Activated T-helper 2 cell treated with anti-CD3 and anti-CD28 coated beads, Interferon-gamma antibody, Interleukin-2, Interleukin-4, amounts not matched to agents 10 μg/mL and 5 μg/mL and 100 μg/mL, durations not matched to agents 14 hours and 24 hours and 36 hours (primary cell): ENCODE data around the gene GLRA3. TPM values are rescaled to one million over a fixed set of nuclear protein-coding genes. Genes with fewer than 3 reads are reported as not detected.
"Not testable (repeated sequence)": the region's sequence is repeated elsewhere in the genome, so short reads cannot be mapped to it uniquely, and the experiment has no call there.

ENCODE experiments used
- DNase-seq: peaks from one replicate; pipeline ENCODE4 v3.0.0; 2021; ENCODE audit warnings: low spot score
- H3K27ac Mint-ChIP-seq: one replicate; pipeline ENCODE4 v1.8.0; 2021; ENCODE audit warnings: mixed read lengths
- H3K27me3 Mint-ChIP-seq: one replicate; pipeline ENCODE4 v1.8.0; 2021; ENCODE audit warnings: low read depth, mixed read lengths
- H3K36me3 Mint-ChIP-seq: one replicate; pipeline ENCODE4 v1.8.0; 2021; ENCODE audit warnings: low read depth, mixed read lengths
- H3K4me1 Mint-ChIP-seq: one replicate; pipeline ENCODE4 v1.8.0; 2021; ENCODE audit warnings: low read depth, mixed read lengths
- H3K4me3 Mint-ChIP-seq: one replicate; pipeline ENCODE4 v1.8.0; 2021; ENCODE audit warnings: low read depth, mild to moderate bottlenecking, moderate library complexity, mixed read lengths
- H3K9me3 Mint-ChIP-seq: one replicate; pipeline ENCODE4 v1.8.0; 2021; ENCODE audit warnings: mixed read lengths
- intact Hi-C: fragments of 100-400 bp; cut with micrococcal nuclease; formaldehyde crosslinking; loops from one replicate; pipeline ENCODE4 v1.15.1; 2023
- total RNA-seq: library from RNA; stranded (reverse); gene quantifications from 2 replicates; pipeline ENCODE4 v1.2.3, GENCODE V29; 2022

Gene GLRA3
- total RNA-seq, result not detected in 2 replicates

DNA sequence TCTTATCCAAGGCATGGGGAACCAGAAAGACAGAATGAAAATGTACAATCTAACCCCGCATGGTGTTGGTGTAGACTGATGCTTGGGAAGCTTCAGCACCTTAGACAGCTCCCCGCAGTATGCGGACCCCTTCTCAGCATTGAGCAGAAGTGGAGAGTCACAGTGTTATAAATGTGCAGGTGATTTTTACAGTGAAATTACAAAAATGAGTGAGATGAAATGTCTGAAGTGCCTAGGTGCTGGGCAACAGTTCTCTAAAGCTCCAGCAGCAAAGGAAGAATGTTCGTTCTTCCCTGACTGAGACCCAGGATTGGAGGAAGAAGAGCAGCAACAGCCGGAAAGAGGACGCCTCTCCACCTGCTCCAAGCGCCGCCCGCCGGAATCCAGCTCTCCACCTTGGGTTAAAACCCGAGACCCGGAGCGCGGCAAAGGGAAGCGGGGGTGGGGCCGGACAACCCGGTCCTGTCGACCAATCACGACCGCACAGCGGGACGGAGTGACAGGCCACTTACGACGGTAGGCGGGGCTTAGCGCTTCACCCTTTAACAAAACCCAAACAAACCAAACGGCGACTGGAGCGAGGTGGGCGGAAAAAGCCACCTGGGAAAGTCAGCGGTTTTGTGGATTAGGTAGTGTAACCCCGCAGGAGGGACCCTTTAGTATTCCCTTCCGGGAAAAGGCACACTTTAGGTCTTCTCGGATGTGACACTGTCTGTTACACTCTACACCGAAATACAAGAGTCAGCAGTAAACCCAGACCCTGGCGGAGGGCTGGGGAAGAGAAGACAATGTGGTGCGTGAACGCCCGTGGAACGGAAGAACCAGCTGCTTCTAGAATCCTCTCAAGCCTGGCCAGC is at the start of gene GLRA3:
TSS of gene GLRA3 (minus strand) at position 403 of the 857 bp plus-strand sequence. CDS start 436 bp downstream, outside the sequence.
- Mint-ChIP-seq H3K4me1 (peaks cover 2% of the 10 kb centered on the region), H3K27ac (no peak within 1 kb of the TSS), H3K4me3 (peak within 1 kb of the TSS; percentile 13), H3K9me3 (no peaks in the 10 kb centered on the region), H3K27me3 (peaks cover 5% of the 10 kb centered on the region), H3K36me3 (no peaks in the 10 kb centered on the region)
- intact Hi-C loops, result no loop called here
- no peak for DNase-seq

DNA sequence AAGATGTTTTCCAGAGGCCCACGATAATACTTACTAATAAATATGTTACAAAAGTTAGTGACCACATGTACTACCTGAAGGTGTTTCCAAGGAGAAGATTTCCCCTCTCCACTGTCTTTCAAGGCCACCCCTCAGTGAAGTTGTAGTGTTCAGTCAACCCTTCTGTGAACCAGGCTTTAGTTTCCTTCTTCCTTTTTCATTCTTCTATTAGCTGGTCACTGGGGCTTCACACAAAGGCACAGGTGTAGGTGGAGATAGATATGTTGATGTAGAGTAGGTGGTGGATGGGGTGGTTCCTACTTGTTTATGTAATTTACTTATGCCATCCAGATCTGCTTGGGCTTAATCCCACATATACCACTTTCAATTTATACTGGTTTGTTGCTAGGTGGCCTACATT is 45.9 kb upstream of the GLRA3 start:
- H3K9me3 Mint-ChIP-seq, result no peaks in the 10 kb centered on the region
- intact Hi-C loops, result no loop called here

DNA sequence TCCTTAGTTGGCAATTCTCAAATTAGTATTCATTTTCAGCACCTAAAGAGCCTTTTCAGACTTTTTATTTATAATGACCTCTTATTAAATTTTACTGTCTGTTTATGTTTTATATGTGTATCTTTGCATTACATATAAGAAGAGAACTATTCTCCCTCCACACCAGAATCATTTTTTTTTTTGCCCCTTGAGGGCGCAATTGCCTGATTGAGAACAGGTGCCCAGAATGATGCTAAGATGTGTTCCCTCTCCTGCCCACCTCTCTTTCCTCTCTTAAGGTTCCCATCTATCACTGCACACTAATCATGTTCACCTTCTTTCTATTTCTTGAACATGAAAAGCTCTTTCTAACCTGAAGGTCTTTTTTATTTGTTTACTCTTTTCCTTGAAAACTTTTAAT is 44.9 kb upstream of the GLRA3 start:
- no peaks in the 10 kb centered on the region for H3K4me1 Mint-ChIP-seq
- intact Hi-C loops, result no loop called here
- DNase-seq, result no peak
- no peaks in the 10 kb centered on the region for H3K36me3 Mint-ChIP-seq
- H3K27me3 Mint-ChIP-seq, result no peaks in the 10 kb centered on the region
- no peak overlapping the region for H3K27ac Mint-ChIP-seq
- no peaks in the 10 kb centered on the region for H3K9me3 Mint-ChIP-seq
- H3K4me3 Mint-ChIP-seq, result no peak overlapping the region

More for the DNA sequence above, 45.9 kb upstream of the GLRA3 start:
- Mint-ChIP-seq H3K36me3 (no peaks in the 10 kb centered on the region), H3K27ac (no peak overlapping the region), H3K27me3 (no peaks in the 10 kb centered on the region), H3K4me1 (no peaks in the 10 kb centered on the region), H3K4me3 (no peak overlapping the region)
- DNase-seq, result no peak

DNA sequence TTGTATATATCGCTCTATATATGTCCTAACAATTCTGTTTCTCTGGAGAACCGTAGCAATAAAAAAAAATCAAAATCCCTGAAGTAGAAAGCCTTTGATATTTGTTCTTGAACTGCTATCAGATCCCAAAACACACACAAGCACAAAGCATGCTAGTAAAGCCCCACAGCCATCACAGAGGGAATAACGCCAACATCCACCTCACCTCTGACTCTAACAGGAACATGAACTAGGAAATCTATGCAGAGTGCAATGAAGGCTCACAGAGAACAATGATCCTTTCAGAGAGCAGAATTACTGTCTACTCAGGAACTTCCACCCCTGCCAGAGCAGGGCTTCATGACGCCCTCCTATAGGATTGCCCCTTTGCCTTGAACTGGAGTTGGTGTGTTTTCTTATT is 44.1 kb upstream of the GLRA3 start:
- H3K9me3 Mint-ChIP-seq, H3K4me1 Mint-ChIP-seq, H3K27me3 Mint-ChIP-seq, H3K27ac Mint-ChIP-seq, intact Hi-C loops, H3K36me3 Mint-ChIP-seq, DNase-seq, H3K4me3 Mint-ChIP-seq: not testable (repeated sequence)

DNA sequence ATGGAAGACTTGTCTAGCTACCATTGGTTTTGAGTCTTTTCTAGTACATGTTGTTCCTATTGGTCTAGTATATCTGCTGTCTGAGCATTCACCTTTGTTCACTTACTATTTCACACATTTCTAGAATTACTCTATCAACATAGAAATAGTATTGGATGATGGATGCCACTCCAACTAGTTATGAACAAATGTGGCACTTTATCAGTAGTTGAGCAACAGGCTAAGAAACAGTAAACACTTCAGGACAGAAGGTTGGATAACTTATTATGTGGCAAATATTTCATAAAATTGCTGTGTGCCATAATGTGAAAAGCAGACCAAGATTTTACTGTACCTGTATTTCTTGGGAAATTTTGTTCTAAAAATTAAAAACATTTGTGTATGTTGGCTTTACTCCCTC is 42.4 kb upstream of the GLRA3 start:
- H3K27me3 Mint-ChIP-seq, result no peaks in the 10 kb centered on the region
- intact Hi-C loops, result no loop called here

DNA sequence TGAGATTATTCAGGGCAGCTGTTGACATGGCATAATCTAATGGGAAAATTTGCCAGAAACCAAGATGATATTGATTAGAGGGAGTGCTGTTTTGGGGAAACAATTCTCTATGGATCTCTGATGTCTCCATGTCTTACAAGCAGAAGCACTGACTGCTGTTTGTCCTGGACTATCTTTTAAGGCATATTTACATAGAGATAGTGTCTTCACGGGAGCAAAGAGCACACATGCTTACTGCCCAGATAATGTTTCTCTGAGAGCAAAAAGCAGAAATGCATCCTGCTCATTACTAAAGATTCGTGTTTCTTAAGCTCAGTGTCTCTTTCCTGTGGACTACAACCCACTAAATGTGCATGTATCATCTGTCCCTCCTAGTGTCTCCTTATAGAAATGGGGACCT is 41.3 kb upstream of the GLRA3 start:
- H3K9me3 Mint-ChIP-seq, result no peaks in the 10 kb centered on the region
- no peak overlapping the region for H3K4me3 Mint-ChIP-seq
- H3K36me3 Mint-ChIP-seq, result no peaks in the 10 kb centered on the region
- no peak overlapping the region for H3K27ac Mint-ChIP-seq
- no peaks in the 10 kb centered on the region for H3K27me3 Mint-ChIP-seq
- intact Hi-C loops, result no loop called here
- H3K4me1 Mint-ChIP-seq, result no peaks in the 10 kb centered on the region
- DNase-seq, result no peak

More for the DNA sequence above, 42.4 kb upstream of the GLRA3 start:
- no peaks in the 10 kb centered on the region for H3K36me3 Mint-ChIP-seq
- no peaks in the 10 kb centered on the region for H3K4me1 Mint-ChIP-seq
- no peak overlapping the region for H3K4me3 Mint-ChIP-seq
- DNase-seq, result no peak
- no peaks in the 10 kb centered on the region for H3K9me3 Mint-ChIP-seq
- no peak overlapping the region for H3K27ac Mint-ChIP-seq

DNA sequence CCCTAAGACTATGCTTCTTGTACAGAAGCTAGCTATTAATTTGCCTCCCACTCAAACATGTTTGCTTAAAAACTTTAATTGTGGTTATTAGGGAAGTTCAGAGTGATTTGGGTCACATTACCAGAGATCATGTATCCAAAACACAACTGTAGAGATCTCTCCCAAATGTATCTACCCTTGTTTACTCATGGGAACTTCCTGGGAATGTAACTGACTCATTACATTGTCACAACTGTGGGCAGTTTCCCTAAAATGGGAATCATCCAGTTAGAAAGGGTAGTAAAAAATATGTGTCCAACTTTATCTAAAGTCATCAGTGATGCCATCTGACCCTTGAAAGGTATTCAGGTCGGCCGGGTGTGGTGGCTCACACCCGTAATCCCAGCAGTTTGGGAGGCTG is 40.3 kb upstream of the GLRA3 start:
- intact Hi-C loops, result no loop called here
- no peaks in the 10 kb centered on the region for H3K4me1 Mint-ChIP-seq
- H3K27me3 Mint-ChIP-seq, result no peaks in the 10 kb centered on the region
- H3K9me3 Mint-ChIP-seq, result no peaks in the 10 kb centered on the region
- H3K4me3 Mint-ChIP-seq, result no peak overlapping the region
- no peaks in the 10 kb centered on the region for H3K36me3 Mint-ChIP-seq
- no peak for DNase-seq
- no peak overlapping the region for H3K27ac Mint-ChIP-seq

DNA sequence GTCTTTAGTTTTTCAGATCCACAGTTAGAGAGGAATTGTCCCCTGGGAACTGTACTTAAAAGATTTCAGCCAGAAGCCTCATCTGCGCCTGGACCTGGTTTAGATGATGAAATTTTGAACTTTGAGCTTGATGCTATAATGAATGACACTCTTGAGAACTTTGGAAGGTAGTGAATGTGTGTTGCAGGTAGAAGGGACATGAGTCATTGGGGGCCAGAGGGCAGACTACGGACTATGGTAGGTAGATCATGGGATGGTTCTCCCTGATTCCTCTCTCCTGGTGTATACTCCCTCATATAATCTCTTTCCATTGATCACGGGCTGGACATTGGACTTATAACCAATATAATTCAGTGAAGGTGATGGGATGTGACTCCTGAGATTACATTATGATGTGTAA is 38.9 kb upstream of the GLRA3 start:
- Mint-ChIP-seq H3K27me3 (no peaks in the 10 kb centered on the region), H3K4me3 (no peak overlapping the region), H3K36me3 (no peaks in the 10 kb centered on the region), H3K4me1 (no peaks in the 10 kb centered on the region), H3K9me3 (no peaks in the 10 kb centered on the region), H3K27ac (no peak overlapping the region)
- DNase-seq, result no peak
- intact Hi-C loops, result no loop called here

DNA sequence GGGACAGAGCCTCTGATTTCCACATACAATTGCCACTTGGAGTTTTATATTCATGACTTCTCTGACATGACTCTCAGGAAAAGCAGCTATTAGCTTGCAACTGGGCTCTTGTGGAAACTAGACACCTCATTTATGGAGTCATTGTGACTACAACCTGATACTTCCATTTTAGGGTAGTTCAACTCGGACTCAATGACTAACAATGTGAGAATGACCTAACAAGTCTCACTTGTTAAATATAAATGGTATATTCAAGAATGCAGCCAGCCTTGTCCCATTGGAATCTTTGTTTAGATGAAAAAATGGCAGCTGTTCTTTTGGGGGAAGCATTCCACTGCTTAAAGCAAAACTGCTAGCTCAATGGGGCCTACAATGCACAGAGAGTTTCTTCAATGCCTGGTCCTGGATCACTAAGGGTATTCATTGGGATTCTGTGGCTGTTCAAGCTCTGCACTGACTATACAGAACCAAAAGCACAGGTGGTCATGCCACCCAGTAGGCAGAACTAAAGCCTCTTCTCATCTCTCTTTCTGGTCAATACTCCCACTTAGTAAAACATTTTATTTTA is 36.5 kb upstream of the GLRA3 start:
- Mint-ChIP-seq H3K27me3 (no peaks in the 10 kb centered on the region), H3K36me3 (no peaks in the 10 kb centered on the region), H3K27ac (no peak overlapping the region), H3K4me1 (no peaks in the 10 kb centered on the region), H3K9me3 (no peaks in the 10 kb centered on the region), H3K4me3 (no peak overlapping the region)
- no peak for DNase-seq
- intact Hi-C loops, result no loop called here

DNA sequence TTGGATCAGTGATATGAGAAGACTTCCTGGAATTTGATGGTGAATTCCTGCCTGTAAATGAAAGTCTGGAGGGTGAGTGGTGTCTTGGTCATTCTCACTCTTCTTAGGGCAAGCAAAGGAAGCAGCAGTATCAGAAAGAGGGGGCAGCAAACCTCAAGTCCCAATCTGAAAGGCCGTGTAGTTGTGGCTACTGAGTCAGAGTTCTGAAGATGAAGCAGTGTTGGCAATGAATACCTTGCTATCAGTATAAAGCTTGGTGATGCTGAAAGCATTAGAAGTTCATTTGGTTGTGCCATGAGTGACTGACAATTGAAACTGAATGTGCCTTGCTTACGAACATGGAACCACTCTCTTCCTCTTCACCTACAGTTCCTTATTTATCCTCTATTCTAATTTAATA is 35.0 kb upstream of the GLRA3 start:
- H3K27ac Mint-ChIP-seq, result no peak overlapping the region
- intact Hi-C loops, result no loop called here
- H3K9me3 Mint-ChIP-seq, result peaks cover 4% of the 10 kb centered on the region
- H3K4me1 Mint-ChIP-seq, result no peaks in the 10 kb centered on the region
- no peaks in the 10 kb centered on the region for H3K36me3 Mint-ChIP-seq
- no peaks in the 10 kb centered on the region for H3K27me3 Mint-ChIP-seq
- no peak overlapping the region for H3K4me3 Mint-ChIP-seq
- no peak for DNase-seq

DNA sequence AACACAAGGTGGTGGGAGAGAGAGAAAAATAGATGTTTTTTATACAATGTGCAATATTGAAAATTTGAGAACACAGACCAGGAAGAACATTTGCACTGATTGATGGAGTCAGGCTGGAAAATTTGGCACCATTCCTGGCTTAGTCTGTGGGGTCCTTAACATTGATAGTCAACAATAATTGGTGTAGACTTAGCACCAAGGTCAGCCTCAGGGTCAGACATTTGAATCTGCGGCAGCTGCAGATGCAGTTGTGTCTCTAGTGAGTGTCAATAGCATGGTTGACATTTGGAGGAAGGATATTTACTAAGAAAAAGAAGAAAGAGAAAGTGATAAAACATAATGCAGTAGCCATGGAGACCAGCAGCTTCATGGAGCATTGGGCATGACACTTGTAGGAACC is 31.5 kb upstream of the GLRA3 start:
- intact Hi-C loops, result no loop called here
- no peaks in the 10 kb centered on the region for H3K4me1 Mint-ChIP-seq
- DNase-seq, result no peak
- H3K9me3 Mint-ChIP-seq, result peaks cover 4% of the 10 kb centered on the region
- H3K27me3 Mint-ChIP-seq, result no peaks in the 10 kb centered on the region
- no peak overlapping the region for H3K27ac Mint-ChIP-seq
- no peaks in the 10 kb centered on the region for H3K36me3 Mint-ChIP-seq
- no peak overlapping the region for H3K4me3 Mint-ChIP-seq

DNA sequence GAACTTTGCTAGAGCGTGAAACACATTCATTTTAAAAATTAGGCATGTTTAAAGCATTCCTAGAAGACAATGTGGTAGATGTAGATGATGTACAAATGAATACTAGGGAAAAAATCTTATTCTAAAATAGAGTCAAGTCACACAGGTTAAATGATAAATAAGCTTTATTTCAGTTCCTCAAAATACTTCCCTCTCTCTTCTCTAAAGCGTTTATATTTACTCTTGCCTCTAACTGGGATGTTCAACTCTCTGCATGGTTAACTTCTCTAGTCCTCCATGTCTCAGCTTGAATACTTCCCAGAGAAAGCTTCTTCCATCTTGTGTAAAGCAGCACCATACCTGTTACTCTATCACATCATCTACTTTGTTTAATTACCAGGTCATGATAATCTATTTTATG is 30.9 kb upstream of the GLRA3 start:
- no peaks in the 10 kb centered on the region for H3K27me3 Mint-ChIP-seq
- intact Hi-C loops, result no loop called here

DNA sequence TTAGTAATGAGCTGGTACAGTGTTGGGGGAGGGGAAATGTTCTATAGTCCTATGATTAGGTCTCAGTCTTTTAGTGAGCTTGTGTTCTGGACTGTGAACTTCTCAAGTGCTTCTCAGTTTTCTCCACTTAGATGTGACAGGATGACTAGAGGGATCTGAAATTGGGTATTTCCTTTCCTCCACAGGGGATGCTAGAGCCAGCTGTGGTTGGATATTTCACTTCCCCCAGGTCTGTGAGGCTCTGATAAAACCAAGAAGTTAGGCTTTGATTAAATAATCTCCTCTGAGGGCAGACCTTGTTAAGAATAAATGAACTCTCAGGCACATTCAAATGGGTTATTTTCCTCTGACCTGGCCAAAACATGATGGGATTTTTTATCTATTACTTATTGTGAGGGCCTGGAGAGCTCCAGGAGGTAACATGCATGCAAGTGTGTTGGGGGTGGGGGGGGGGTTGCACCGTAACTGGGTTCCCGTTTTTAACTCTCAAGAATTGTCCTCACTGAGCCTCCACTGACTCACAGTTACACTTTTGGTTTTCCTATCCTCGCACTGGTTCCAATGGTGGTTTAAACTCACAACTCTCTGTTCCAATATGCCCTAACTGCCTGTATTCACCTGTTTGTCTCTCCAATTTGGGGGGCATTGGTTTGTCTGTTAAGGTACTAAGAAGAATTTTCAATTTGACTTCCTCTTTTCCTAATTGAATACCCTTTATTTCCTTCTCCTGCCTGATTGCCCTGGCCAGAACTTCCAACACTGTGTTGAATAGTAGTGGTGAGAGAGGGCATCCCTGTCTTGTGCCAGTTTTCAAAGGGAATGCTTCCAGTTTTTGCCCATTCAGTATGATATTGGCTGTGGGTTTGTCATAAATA is 28.1 kb upstream of the GLRA3 start:
- Mint-ChIP-seq H3K4me1 (no peaks in the 10 kb centered on the region), H3K36me3 (no peaks in the 10 kb centered on the region), H3K27ac (no peak overlapping the region), H3K27me3 (no peaks in the 10 kb centered on the region), H3K4me3 (no peak overlapping the region), H3K9me3 (peaks cover 4% of the 10 kb centered on the region)
- intact Hi-C loops, result no loop called here
- DNase-seq, result no peak

More for the DNA sequence above, 30.9 kb upstream of the GLRA3 start:
- Mint-ChIP-seq H3K36me3 (no peaks in the 10 kb centered on the region), H3K4me1 (no peaks in the 10 kb centered on the region), H3K4me3 (no peak overlapping the region), H3K27ac (no peak overlapping the region), H3K9me3 (peaks cover 4% of the 10 kb centered on the region)
- DNase-seq, result no peak
